MCF 10A (cell line): Measurements from ENCODE around the gene ERAP2. TPM values are rescaled to one million over a fixed set of nuclear protein-coding genes. Genes with fewer than 3 reads are reported as not detected.
A peak's percentile ranks its signal among the peaks of the same experiment; 100 is the strongest.

Source experiments
- BruUV-seq: library from RNA; stranded (reverse); fragments of 400-500 nt; replicated peaks from 2 replicates; lab custom pipeline; 2021; lab: Mats Ljungman, UMichigan
- CTCF ChIA-PET: fragments of 300-600 bp; sonication (Branson Sonifier 250); formaldehyde crosslinking; extraction: SDS; loops from one replicate; lab custom pipeline; 2021; ENCODE audit warnings: antibody characterized with exemption, inconsistent platforms; lab: Yijun Ruan, JAX
- POLR2A ChIA-PET: fragments of 300-600, 350-650 bp; sonication (Branson Sonifier 250); formaldehyde crosslinking; extraction: SDS; loops from one replicate; lab custom pipeline; 2020; ENCODE audit warnings: antibody characterized with exemption, inconsistent platforms; lab: Yijun Ruan, JAX
- DNase-seq: peaks from one replicate; pipeline ENCODE4 v3.0.0-alpha.2; 2018; ENCODE audit not compliant: unreplicated experiment
- H3K27ac Mint-ChIP-seq: one replicate; pipeline ENCODE4 v1.8.0; 2022; ENCODE audit warnings: mild to moderate bottlenecking, low read depth, mixed read lengths; ENCODE audit not compliant: unreplicated experiment
- H3K27me3 Mint-ChIP-seq: one replicate; pipeline ENCODE4 v1.8.0; 2022; ENCODE audit warnings: mixed read lengths; ENCODE audit not compliant: insufficient read depth, unreplicated experiment
- H3K36me3 Mint-ChIP-seq: one replicate; pipeline ENCODE4 v1.8.0; 2022; ENCODE audit warnings: mild to moderate bottlenecking, moderate library complexity, mixed read lengths; ENCODE audit not compliant: insufficient read depth, unreplicated experiment
- H3K4me1 Mint-ChIP-seq: one replicate; pipeline ENCODE4 v1.8.0; 2022; ENCODE audit warnings: mixed read lengths; ENCODE audit not compliant: insufficient read depth, unreplicated experiment
- H3K4me3 Mint-ChIP-seq: one replicate; pipeline ENCODE4 v1.8.0; 2022; ENCODE audit warnings: mild to moderate bottlenecking, moderate library complexity, mixed read lengths; ENCODE audit not compliant: unreplicated experiment
- H3K9me3 Mint-ChIP-seq: one replicate; pipeline ENCODE4 v1.8.0; 2022; ENCODE audit warnings: mixed read lengths; ENCODE audit not compliant: unreplicated experiment
- intact Hi-C: fragments of 100-400 bp; cut with micrococcal nuclease; formaldehyde crosslinking; loops from 2 replicates; pipeline ENCODE4 v1.14.1; 2022
- total RNA-seq: library from RNA; stranded (reverse); gene quantifications from 2 replicates; pipeline ENCODE4 v1.2.3, GENCODE V29; 2022
- TF ChIP-seq, protein P1 (sequence below): fragments of 200-600 bp; IDR thresholded peaks from one replicate; pipeline ENCODE4 v1.8.0; 2022; ENCODE audit warnings: antibody characterized with exemption, mild to moderate bottlenecking; ENCODE audit not compliant: unreplicated experiment

Gene ERAP2
- total RNA-seq, 1 experiment from 2014 or later = 2.5 TPM

DNA sequence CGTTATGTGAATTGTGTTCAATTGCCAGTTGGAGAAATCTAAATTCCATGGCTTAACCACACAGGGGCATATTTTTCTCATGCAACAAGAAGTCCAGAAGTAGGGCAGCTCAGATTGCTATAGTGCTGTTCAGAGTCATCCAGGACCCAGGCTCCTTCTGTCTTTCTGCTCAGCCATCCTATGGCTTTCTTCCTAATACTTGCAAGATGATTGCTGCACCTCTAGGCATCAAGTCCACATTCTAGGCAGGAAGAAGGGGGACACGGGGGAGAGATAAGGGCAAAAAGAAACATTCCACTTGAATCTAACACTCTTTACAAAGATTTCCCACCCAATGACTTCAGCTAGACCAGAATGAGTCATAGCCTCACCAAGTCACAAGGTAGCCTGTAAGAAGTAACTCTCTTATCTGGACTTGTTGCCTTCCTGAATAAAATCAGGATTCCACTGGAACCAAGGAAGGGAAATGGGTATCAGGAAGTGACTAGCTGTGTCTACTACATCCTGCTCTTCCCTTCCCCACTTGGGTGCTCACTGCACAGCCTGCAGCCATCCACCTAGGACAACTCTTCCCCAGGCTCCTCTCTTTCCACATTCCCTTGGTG, 5.3 kb downstream of the ERAP2 start:
- intact Hi-C loops = no loop called here
- CTCF ChIA-PET = interaction anchor here (0.6 to 7.9 kb wide), 3 partner anchors 13 to 186 kb away, joined by 3 to 57 read pairs (median 4); no protein-coding TSS in a partner anchor
- no peak overlapping the region for H3K27ac Mint-ChIP-seq
- peaks cover 31% of the 10 kb centered on the region for H3K4me1 Mint-ChIP-seq
- H3K9me3 Mint-ChIP-seq = peaks cover 6% of the 10 kb centered on the region
- no peak overlapping the region for H3K4me3 Mint-ChIP-seq
- no TSS peak for BruUV-seq
- H3K27me3 Mint-ChIP-seq = no peaks in the 10 kb centered on the region
- TF ChIP-seq, protein P1, sequence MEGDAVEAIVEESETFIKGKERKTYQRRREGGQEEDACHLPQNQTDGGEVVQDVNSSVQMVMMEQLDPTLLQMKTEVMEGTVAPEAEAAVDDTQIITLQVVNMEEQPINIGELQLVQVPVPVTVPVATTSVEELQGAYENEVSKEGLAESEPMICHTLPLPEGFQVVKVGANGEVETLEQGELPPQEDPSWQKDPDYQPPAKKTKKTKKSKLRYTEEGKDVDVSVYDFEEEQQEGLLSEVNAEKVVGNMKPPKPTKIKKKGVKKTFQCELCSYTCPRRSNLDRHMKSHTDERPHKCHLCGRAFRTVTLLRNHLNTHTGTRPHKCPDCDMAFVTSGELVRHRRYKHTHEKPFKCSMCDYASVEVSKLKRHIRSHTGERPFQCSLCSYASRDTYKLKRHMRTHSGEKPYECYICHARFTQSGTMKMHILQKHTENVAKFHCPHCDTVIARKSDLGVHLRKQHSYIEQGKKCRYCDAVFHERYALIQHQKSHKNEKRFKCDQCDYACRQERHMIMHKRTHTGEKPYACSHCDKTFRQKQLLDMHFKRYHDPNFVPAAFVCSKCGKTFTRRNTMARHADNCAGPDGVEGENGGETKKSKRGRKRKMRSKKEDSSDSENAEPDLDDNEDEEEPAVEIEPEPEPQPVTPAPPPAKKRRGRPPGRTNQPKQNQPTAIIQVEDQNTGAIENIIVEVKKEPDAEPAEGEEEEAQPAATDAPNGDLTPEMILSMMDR = no peak
- POLR2A ChIA-PET = no interaction called here
- peaks cover 10% of the 10 kb centered on the region for H3K36me3 Mint-ChIP-seq
- DNase-seq = peak; percentile 13

- ChIA-PET POLR2A (interaction anchor here (0.6 to 1.6 kb wide), 3 partner anchors 15 to 94 kb away, joined by 3 to 5 read pairs (median 3); no protein-coding TSS in a partner anchor), CTCF (interaction anchor here (1.8 to 7.9 kb wide), 2 partner anchors 15 to 113 kb away, joined by 4 to 57 read pairs; no protein-coding TSS in a partner anchor)
- Mint-ChIP-seq H3K9me3 (peaks cover 6% of the 10 kb centered on the region), H3K27me3 (no peaks in the 10 kb centered on the region), H3K4me3 (no peak overlapping the region), H3K4me1 (peaks cover 22% of the 10 kb centered on the region), H3K36me3 (peaks cover 26% of the 10 kb centered on the region), H3K27ac (no peak overlapping the region)
- DNase-seq = no peak
- TF ChIP-seq, protein P1 = no peak
- no TSS peak for BruUV-seq
- intact Hi-C loops = no loop called here
Observed at GRCh38 chr5:96883871-96884270, 7.6 kb downstream of the ERAP2 start.

GRCh38 chr5:96884995-96885394, 8.7 kb downstream of the ERAP2 start:
- CTCF ChIA-PET = interaction anchor here (0.6 to 1.8 kb wide), 3 partner anchors 16 to 138 kb away, joined by 3 to 4 read pairs (median 4); no protein-coding TSS in a partner anchor
- BruUV-seq = no TSS peak
- Mint-ChIP-seq H3K36me3 (peaks cover 25% of the 10 kb centered on the region), H3K9me3 (peaks cover 6% of the 10 kb centered on the region), H3K4me1 (peaks cover 22% of the 10 kb centered on the region), H3K4me3 (no peak overlapping the region), H3K27ac (no peak overlapping the region), H3K27me3 (no peaks in the 10 kb centered on the region)
- TF ChIP-seq, protein P1 = no peak
- intact Hi-C loops = no loop called here
- DNase-seq = no peak
- POLR2A ChIA-PET = interaction anchor here (0.6 to 1.3 kb wide), 3 partner anchors 9 to 509 kb away, joined by 3 to 7 read pairs (median 4); partner anchors contain the start of gene ERAP2

DNA sequence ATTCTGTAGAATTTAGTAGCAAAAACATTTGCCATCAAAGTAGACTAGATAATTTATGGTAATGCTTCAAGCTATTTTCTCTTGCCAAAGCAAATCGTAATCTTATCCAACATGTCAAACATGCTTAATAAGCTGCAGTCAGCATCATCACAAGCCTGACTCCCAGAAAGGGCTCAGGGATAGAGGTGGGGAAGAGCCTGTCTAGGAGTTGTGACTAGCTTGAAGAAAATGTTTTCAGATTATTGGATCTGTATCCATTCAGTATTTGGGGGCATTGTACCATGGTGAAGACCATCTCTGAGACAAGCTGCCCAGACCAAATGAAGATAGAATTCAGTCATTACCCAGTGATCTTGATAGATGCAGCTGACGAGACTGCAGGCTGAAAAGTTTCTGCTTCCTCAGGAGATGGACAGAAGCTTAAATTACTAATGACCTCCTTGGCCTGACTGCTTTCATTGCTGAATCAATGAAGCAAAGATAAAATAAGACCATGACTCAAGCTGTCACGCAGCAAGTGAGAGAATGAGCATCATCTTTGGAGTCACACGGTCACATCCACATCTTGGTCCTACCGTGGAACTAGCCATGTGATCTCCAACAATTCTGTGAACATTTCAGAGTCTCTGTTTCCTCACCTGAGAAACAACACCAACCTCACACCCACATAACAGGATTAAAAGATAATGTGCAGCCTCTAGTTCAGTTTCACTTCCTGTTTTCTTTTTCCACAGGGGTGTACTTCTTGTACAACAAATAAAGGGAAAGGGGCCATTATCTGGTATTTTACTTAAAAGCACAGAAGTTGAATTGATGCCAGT, 9.4 kb downstream of the ERAP2 start:
- Mint-ChIP-seq H3K4me3 (no peak overlapping the region), H3K4me1 (peaks cover 15% of the 10 kb centered on the region), H3K27ac (no peak overlapping the region), H3K9me3 (peaks cover 1% of the 10 kb centered on the region), H3K27me3 (no peaks in the 10 kb centered on the region), H3K36me3 (peaks cover 18% of the 10 kb centered on the region)
- ChIA-PET POLR2A (interaction anchor here (0.6 to 1.3 kb wide), 2 partner anchors 9 to 509 kb away, joined by 4 to 7 read pairs; partner anchors contain the start of gene ERAP2), CTCF (interaction anchor here (1.1 to 1.8 kb wide), 2 partner anchors 17 to 111 kb away, joined by 4 read pairs; no protein-coding TSS in a partner anchor)
- TF ChIP-seq, protein P1 = no peak
- intact Hi-C loops = no loop called here
- no peak for DNase-seq
- no TSS peak for BruUV-seq
